ENCODE data around the gene CLDN6. TPM values are rescaled to one million over a fixed set of nuclear protein-coding genes. Genes with fewer than 3 reads are reported as not detected.

CLDN6 gene
- total RNA-seq, 1 donor: under 0.01 TPM

DNA sequence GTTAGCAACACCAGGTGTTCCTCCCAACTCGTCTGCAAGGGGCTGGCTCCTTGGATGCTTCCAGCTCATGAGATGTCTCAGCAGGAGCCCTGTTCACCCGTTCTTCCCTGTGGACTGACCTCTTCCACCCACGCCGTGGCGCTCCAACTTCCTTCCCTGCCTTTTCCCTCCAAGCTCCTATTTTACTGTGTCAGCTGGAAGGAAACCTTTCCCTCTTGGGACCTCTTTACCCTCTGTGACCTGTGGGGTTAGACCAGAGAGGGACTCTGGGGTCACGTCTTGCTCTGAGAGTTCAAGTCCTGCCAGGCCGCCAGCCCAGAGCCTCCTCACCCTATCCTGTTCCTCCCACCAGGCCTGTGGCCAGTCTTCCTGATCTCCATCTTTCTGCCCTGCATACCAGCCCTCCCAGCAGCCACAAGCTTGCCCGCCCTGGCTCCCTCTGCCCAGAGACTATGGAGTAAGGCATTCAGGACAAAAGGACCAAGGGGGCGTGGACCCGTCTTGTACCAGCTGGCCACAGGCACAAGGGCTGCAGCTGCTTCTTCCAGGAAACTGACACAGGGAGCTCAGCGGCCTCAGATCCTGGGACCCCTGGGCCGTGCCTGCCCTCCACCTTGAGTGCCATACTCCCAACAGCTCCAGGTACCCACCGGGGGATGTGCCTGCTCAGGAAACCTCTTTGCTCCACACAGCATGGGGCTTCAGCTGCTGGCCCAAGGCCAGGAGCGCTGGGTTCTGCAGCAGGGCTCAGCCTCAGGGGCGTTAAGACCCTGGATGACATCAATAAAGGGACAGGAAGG is 45.8 kb downstream of the CLDN6 start:
- Histone ChIP-seq H3K27ac (ENCODE audit: low read depth, low read length) (no peak overlapping the region), H3K27me3 (ENCODE audit: insufficient read depth, low read length) (peaks cover 11% of the 10 kb centered on the region), H3K36me3 (ENCODE audit: insufficient read depth, low read length) (no peaks in the 10 kb centered on the region), H3K9me3 (ENCODE audit: low read depth, low read length) (no peaks in the 10 kb centered on the region), H3K4me1 (ENCODE audit: insufficient read depth, low read length) (peaks cover 4% of the 10 kb centered on the region), H2AFZ (ENCODE audit: low read length) (no peak overlapping the region), H3K79me2 (ENCODE audit: insufficient read depth, low read length) (peaks cover 2% of the 10 kb centered on the region), H4K20me1 (ENCODE audit: insufficient read depth, low read length) (peaks cover 12% of the 10 kb centered on the region), H3K4me3 (ENCODE audit: insufficient read depth, low read length) (no peak overlapping the region), H3K4me2 (ENCODE audit: insufficient read depth, low read length) (no peak overlapping the region)
- no peak for DNase-seq (ENCODE audit: insufficient read length, low spot score, missing footprints)
- TF ChIP-seq, protein P1, sequence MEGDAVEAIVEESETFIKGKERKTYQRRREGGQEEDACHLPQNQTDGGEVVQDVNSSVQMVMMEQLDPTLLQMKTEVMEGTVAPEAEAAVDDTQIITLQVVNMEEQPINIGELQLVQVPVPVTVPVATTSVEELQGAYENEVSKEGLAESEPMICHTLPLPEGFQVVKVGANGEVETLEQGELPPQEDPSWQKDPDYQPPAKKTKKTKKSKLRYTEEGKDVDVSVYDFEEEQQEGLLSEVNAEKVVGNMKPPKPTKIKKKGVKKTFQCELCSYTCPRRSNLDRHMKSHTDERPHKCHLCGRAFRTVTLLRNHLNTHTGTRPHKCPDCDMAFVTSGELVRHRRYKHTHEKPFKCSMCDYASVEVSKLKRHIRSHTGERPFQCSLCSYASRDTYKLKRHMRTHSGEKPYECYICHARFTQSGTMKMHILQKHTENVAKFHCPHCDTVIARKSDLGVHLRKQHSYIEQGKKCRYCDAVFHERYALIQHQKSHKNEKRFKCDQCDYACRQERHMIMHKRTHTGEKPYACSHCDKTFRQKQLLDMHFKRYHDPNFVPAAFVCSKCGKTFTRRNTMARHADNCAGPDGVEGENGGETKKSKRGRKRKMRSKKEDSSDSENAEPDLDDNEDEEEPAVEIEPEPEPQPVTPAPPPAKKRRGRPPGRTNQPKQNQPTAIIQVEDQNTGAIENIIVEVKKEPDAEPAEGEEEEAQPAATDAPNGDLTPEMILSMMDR (IDR thresholded peaks at IDR 0.05; ENCODE audit: extremely low read depth, low read depth, low read length): no peak

DNA sequence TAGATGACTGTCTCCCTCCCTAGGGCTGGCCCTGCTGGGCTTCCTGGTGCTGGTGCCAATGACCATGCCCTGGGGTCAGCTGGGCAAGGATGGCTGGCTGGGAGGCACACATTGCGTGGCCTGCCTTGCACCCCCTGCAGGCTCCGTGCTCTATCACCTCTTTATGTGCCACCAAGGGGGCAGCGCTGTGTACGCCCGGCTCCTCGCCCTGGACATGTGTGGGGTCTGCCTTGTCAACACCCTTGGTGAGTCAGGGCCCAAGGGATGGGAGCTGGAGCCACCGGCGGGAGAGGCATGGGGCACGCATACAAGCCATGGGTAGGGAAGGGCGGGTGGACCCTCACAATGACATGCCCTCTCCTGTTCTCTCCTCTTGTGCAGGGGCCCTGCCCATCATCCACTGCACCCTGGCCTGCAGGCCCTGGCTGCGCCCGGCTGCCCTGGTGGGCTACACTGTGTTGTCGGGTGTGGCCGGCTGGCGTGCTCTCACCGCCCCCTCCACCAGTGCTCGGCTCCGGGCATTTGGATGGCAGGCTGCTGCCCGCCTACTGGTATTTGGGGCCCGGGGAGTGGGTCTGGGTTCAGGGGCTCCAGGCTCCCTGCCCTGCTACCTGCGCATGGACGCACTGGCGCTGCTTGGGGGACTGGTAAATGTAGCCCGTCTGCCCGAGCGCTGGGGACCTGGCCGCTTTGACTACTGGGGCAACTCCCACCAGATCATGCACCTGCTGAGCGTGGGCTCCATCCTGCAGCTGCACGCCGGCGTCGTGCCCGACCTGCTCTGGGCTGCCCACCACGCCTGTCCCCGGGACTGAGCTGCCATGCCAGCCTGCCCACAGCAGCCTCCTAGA is 46.6 kb downstream of the CLDN6 start:
- no peaks in the 10 kb centered on the region for H3K9me3 ChIP-seq (ENCODE audit: low read depth, low read length)
- H3K27me3 ChIP-seq (ENCODE audit: insufficient read depth, low read length): peaks cover 15% of the 10 kb centered on the region
- H3K4me1 ChIP-seq (ENCODE audit: insufficient read depth, low read length): peaks cover 4% of the 10 kb centered on the region
- H3K4me3 ChIP-seq (ENCODE audit: insufficient read depth, low read length): no peak overlapping the region
- DNase-seq (ENCODE audit: insufficient read length, low spot score, missing footprints): no peak
- peaks cover 12% of the 10 kb centered on the region for H4K20me1 ChIP-seq (ENCODE audit: insufficient read depth, low read length)
- no peak overlapping the region for H2AFZ ChIP-seq (ENCODE audit: low read length)
- H3K79me2 ChIP-seq (ENCODE audit: insufficient read depth, low read length): peaks cover 2% of the 10 kb centered on the region
- TF ChIP-seq, protein P1 (IDR thresholded peaks at IDR 0.05; ENCODE audit: extremely low read depth, low read depth, low read length): no peak
- H3K27ac ChIP-seq (ENCODE audit: low read depth, low read length): no peak overlapping the region
- no peaks in the 10 kb centered on the region for H3K36me3 ChIP-seq (ENCODE audit: insufficient read depth, low read length)
- no peak overlapping the region for H3K4me2 ChIP-seq (ENCODE audit: insufficient read depth, low read length)

DNA sequence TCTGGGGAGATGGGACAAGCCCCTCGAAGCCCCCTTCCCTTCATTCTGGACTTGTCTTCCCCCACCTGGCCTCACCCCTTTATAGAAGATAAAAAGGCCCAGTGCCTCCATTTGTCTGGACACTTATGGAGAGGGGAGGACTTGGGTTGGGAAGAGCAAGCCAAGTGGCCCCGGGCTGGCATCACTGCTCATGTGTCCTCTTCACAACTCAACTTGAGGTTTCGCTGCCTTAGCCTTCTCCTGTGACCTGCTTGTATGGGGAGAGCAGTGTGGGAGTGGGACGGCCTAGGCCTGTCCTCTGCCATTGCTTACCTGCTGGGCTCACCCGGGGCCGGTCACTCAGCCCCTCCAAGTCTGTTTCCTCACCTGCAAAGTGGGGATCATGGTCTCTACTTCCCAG is 47.4 kb downstream of the CLDN6 start:
- H3K9me3 ChIP-seq (ENCODE audit: low read depth, low read length): no peaks in the 10 kb centered on the region
- peaks cover 23% of the 10 kb centered on the region for H3K27me3 ChIP-seq (ENCODE audit: insufficient read depth, low read length)
- no peak overlapping the region for H3K27ac ChIP-seq (ENCODE audit: low read depth, low read length)
- H3K4me2 ChIP-seq (ENCODE audit: insufficient read depth, low read length): peak overlapping the region; percentile 78
- H3K4me1 ChIP-seq (ENCODE audit: insufficient read depth, low read length): peaks cover 4% of the 10 kb centered on the region
- H4K20me1 ChIP-seq (ENCODE audit: insufficient read depth, low read length): peaks cover 12% of the 10 kb centered on the region
- peaks cover 2% of the 10 kb centered on the region for H3K79me2 ChIP-seq (ENCODE audit: insufficient read depth, low read length)
- DNase-seq (ENCODE audit: insufficient read length, low spot score, missing footprints): no peak
- H3K36me3 ChIP-seq (ENCODE audit: insufficient read depth, low read length): no peaks in the 10 kb centered on the region
- peak overlapping the region; percentile 81 for H3K4me3 ChIP-seq (ENCODE audit: insufficient read depth, low read length)
- no peak overlapping the region for H2AFZ ChIP-seq (ENCODE audit: low read length)
- TF ChIP-seq, protein P1 (IDR thresholded peaks at IDR 0.05; ENCODE audit: extremely low read depth, low read depth, low read length): no peak
